Left lung (tissue), 10 donors: Measurements from ENCODE around the gene SPSB4. TPM values are rescaled to one million over a fixed set of nuclear protein-coding genes. Genes with fewer than 3 reads are reported as not detected.

ENCODE experiments used
- ATAC-seq: fragments of 200-7000 bp; cut with Tn5 transposase; one replicate; pipeline ENCODE4 v1.9.1; 2020; ENCODE audit warnings: moderate library complexity
- DNase-seq, 4 donors: peaks; one replicate each; pipeline ENCODE4 v3.0.0-alpha.2; 2013 to 2020
- H3K27ac ChIP-seq, 2 donors: fragments of 200-600 bp; sonication (generic) in 1 of 2; one replicate each; pipeline versions ENCODE4 v1.5.0 to v1.8.0; 2020 to 2021
- H3K27me3 ChIP-seq, 2 donors: fragments of 200-600 bp; sonication (generic) in 1 of 2; one replicate each; pipeline versions ENCODE4 v1.5.0 to v1.8.0; 2020 to 2021
- H3K36me3 ChIP-seq, 2 donors: fragments of 200-600 bp; sonication (generic) in 1 of 2; one replicate each; pipeline versions ENCODE4 v1.5.0 to v1.8.0; 2020 to 2021
- H3K4me1 ChIP-seq, 2 donors: fragments of 200-600 bp; one replicate each; pipeline ENCODE4 v1.8.0; 2021
- H3K4me3 ChIP-seq, 2 donors: fragments of 200-600 bp; sonication (generic) in 1 of 2; one replicate each; pipeline versions ENCODE4 v1.5.0 to v1.8.0; 2020 to 2021; ENCODE audit warnings: mild to moderate bottlenecking in 1 of 2
- H3K9me3 ChIP-seq, 2 donors: fragments of 200-600 bp; sonication (generic) in 1 of 2; one replicate each; pipeline versions ENCODE4 v1.5.0 to v1.8.0; 2020 to 2021
- CTCF ChIP-seq, 2 donors: fragments of 200-600 bp; sonication (generic) in 1 of 2; IDR thresholded peaks; one replicate each; pipeline versions ENCODE4 v1.5.0 to v1.8.0; 2021; ENCODE audit warnings: antibody characterized with exemption in 2 of 2
- intact Hi-C, 2 donors: fragments of 100-400 bp; cut with DNase I; formaldehyde crosslinking; loops; one replicate each; pipeline versions ENCODE4 v1.11.2 to v1.14.2; 2022
- polyA plus RNA-seq, 6 donors: library from polyadenylated mRNA; unstranded; fragments of 120-200 nt; gene quantifications; one replicate each; pipeline ENCODE4 v1.2.1, GENCODE V29; 2013; ENCODE audit not compliant: insufficient read length in 6 of 6
- total RNA-seq, 2 donors: library from RNA; stranded (reverse); fragmentation: NEBNext Ultra II Directional; extraction: Animal tissue kit (Norgen Biotek cat#: 25700); gene quantifications; one replicate each; pipeline ENCODE4 v1.2.1, GENCODE V29; 2021
- donor health status: DM: no; HTN: yes; CAD: no.
- donor health status: DM: no; HTN: no; CAD: no.

SPSB4 gene
- total and polyA plus RNA-seq, 8 donors = 1.3 to 9.9 (median 6.2) TPM

- Histone ChIP-seq H3K4me1 (no peaks in the 10 kb centered on the region), H3K36me3 (no peaks in the 10 kb centered on the region), H3K9me3 (peaks cover 0 to 7% of the 10 kb centered on the region in 2 donors), H3K4me3 (no peak overlapping the region), H3K27ac (no peak overlapping the region), H3K27me3 (no peaks in the 10 kb centered on the region)
- no peak for TF ChIP-seq CTCF (IDR thresholded peaks at IDR 0.05)
- intact Hi-C loops = no loop called here
- DNase-seq = no peak
- no peak for ATAC-seq
These were observed 132.5 kb downstream of the SPSB4 start for GRCh38 chr3:141183606-141184005.

- no peak for ATAC-seq
- no peak overlapping the region for H3K27ac ChIP-seq
- peaks cover 0 to 7% of the 10 kb centered on the region in 2 donors for H3K9me3 ChIP-seq
- H3K27me3 ChIP-seq = no peaks in the 10 kb centered on the region
- no peaks in the 10 kb centered on the region for H3K4me1 ChIP-seq
- no peak for TF ChIP-seq CTCF (IDR thresholded peaks at IDR 0.05)
- intact Hi-C loops = no loop called here
- H3K4me3 ChIP-seq = no peak overlapping the region
- no peak for DNase-seq
- no peaks in the 10 kb centered on the region for H3K36me3 ChIP-seq
These were observed 133.3 kb downstream of the SPSB4 start for GRCh38 chr3:141184430-141184829.

- no peak for ATAC-seq
- Histone ChIP-seq H3K4me1 (peaks cover 0 to 6% of the 10 kb centered on the region in 2 donors), H3K27ac (no peak overlapping the region), H3K27me3 (peaks cover 0 to 18% of the 10 kb centered on the region in 2 donors), H3K9me3 (no peaks in the 10 kb centered on the region), H3K4me3 (no peak overlapping the region), H3K36me3 (no peaks in the 10 kb centered on the region)
- TF ChIP-seq CTCF (IDR thresholded peaks at IDR 0.05) = no peak
- intact Hi-C loops = loop anchor here in 1 of 2 donors (5.0 kb wide), 1 partner anchor 189 kb away; no protein-coding TSS in a partner anchor
- DNase-seq = no peak
These were observed 140.1 kb downstream of the SPSB4 start for GRCh38 chr3:141191097-141191749.

- DNase-seq (peak; percentile 93 to 97 (median 96)), ATAC-seq (peak; percentile 100)
- H3K36me3 ChIP-seq = no peaks in the 10 kb centered on the region
- no peak overlapping the region for H3K4me3 ChIP-seq
- no peak overlapping the region for H3K27ac ChIP-seq
- peak; percentile 98 to 99 for TF ChIP-seq CTCF (IDR thresholded peaks at IDR 0.05)
- peaks cover 0 to 18% of the 10 kb centered on the region in 2 donors for H3K27me3 ChIP-seq
- H3K4me1 ChIP-seq = peaks cover 0 to 6% of the 10 kb centered on the region in 2 donors
- intact Hi-C loops = loop anchor here in 1 of 2 donors (5.0 kb wide), 1 partner anchor 190 kb away; no protein-coding TSS in a partner anchor
- no peaks in the 10 kb centered on the region for H3K9me3 ChIP-seq
These were observed 141.2 kb downstream of the SPSB4 start for GRCh38 chr3:141192345-141192744.

- ATAC-seq = no peak
- intact Hi-C loops = loop anchor here in 1 of 2 donors (5.0 kb wide), 1 partner anchor 191 kb away; no protein-coding TSS in a partner anchor
These were observed 142.1 kb downstream of the SPSB4 start for GRCh38 chr3:141193066-141193830.

More at GRCh38 chr3:141193066-141193830, 142.1 kb downstream of the SPSB4 start:
- no peak for DNase-seq
- TF ChIP-seq CTCF (IDR thresholded peaks at IDR 0.05) = no peak
- H3K9me3 ChIP-seq = no peaks in the 10 kb centered on the region
- H3K4me1 ChIP-seq = peaks cover 0 to 6% of the 10 kb centered on the region in 2 donors
- no peaks in the 10 kb centered on the region for H3K36me3 ChIP-seq
- peaks cover 0 to 18% of the 10 kb centered on the region in 2 donors for H3K27me3 ChIP-seq
- H3K4me3 ChIP-seq = no peak overlapping the region
- no peak overlapping the region for H3K27ac ChIP-seq
